LNCAP (cell line): Measurements from ENCODE around the gene RANBP3.

Experiments
- TF ChIP-seq, protein P1 (sequence below): fragments of 450-650 bp; IDR thresholded peaks from 2 replicates; pipeline ENCODE4 v1.5.1; 2017; ENCODE audit warnings: mild to moderate bottlenecking

Gene RANBP3

GRCh38 chr19:5934774-5935472 is 43.0 kb downstream of the RANBP3 start:
- TF ChIP-seq, protein P1, sequence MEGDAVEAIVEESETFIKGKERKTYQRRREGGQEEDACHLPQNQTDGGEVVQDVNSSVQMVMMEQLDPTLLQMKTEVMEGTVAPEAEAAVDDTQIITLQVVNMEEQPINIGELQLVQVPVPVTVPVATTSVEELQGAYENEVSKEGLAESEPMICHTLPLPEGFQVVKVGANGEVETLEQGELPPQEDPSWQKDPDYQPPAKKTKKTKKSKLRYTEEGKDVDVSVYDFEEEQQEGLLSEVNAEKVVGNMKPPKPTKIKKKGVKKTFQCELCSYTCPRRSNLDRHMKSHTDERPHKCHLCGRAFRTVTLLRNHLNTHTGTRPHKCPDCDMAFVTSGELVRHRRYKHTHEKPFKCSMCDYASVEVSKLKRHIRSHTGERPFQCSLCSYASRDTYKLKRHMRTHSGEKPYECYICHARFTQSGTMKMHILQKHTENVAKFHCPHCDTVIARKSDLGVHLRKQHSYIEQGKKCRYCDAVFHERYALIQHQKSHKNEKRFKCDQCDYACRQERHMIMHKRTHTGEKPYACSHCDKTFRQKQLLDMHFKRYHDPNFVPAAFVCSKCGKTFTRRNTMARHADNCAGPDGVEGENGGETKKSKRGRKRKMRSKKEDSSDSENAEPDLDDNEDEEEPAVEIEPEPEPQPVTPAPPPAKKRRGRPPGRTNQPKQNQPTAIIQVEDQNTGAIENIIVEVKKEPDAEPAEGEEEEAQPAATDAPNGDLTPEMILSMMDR = no peak

DNA sequence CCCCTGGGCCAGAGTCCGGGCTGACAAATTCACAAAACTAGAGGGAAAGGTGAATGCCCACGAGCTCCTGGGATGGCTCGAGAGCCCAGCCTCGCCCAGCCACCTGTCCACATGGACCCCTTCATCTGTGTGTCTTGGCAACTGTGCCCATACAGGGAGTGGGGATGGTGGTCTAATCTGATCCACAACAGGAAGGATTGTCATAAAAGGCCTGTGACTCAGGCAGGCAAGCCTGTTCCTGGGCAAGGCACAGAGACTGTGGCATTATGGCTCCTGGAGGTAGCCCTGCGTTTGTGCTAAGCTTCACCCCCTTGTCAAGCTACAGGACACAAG is 43.9 kb downstream of the RANBP3 start:
- TF ChIP-seq, protein P1 = no peak

DNA sequence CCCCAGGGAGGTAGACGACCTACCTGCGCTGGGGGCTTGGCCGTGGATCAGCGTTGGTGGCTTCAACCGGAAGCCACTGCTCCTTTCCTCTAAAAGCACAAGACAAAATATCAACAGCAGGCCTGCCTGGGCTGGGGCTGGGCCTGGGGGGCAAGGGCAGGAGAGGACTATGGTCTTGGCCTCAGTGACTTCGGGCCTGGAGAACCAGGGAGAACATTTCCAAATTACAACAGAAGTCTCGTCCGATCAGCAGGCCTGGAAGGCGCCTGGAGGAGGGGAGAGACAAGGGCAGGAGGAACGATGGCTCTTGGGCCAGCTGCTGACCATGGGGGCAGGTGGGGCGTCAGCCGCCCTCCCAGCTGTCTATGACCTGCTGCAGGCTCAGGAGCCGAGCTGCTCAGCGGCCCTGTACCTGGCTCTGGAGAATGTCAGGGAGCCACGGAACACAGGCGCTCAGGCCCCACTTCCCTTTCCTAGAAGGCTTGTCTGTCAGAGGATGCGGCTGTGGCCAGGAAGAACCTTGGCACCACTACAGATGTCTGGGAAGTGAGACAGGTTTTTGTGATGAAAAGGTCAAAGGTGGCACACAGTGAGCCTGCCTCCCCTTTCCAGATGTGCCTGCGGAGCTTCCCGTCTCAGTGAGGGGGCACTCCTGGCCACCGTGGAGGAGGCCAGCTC is 44.4 kb downstream of the RANBP3 start:
- TF ChIP-seq, protein P1 = no peak

GRCh38 chr19:5932609-5933262 is 45.2 kb downstream of the RANBP3 start:
- TF ChIP-seq, protein P1 = no peak

GRCh38 chr19:5932146-5932545 is 45.8 kb downstream of the RANBP3 start:
- TF ChIP-seq, protein P1 = no peak

GRCh38 chr19:5931251-5931650 is 46.7 kb downstream of the RANBP3 start:
- TF ChIP-seq, protein P1 = no peak

DNA sequence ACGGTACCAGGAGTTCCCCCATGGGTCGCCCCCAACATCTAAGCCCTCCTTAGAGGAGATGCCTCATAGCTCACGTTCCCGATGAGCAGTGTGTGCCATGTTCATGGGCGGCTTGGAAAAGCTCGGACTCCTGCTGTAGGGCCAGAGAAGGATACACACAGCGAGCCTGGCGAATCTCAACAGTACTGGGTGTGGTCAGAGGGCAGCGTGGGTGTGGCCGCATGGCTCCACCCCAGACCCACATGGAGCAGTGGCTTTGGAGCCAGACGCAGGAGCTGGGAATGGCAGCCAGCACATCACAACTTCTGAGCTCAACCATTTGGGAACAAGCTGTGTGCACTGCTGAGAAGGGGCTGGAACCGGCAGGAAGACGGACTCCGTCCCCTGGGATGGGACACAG is 48.3 kb downstream of the RANBP3 start:
- TF ChIP-seq, protein P1 = no peak
